GM19043 (cell line): ENCODE data around the gene STX8.

ENCODE experiments used
- ATAC-seq: cut with Tn5 transposase; IDR thresholded peaks from one replicate; pipeline ENCODE4 v1.9.1; 2021; ENCODE audit warnings: low read depth; ENCODE audit not compliant: unreplicated experiment

Gene STX8

GRCh38 chr17:9219631-9220397 lies 355.8 kb downstream of the STX8 start:
- ATAC-seq = no peak

GRCh38 chr17:9218911-9219310 lies 356.7 kb downstream of the STX8 start:
- ATAC-seq = no peak

- no peak for ATAC-seq
Observed at GRCh38 chr17:9218064-9218635, 357.5 kb downstream of the STX8 start.

GRCh38 chr17:9217151-9218056 lies 358.2 kb downstream of the STX8 start:
- ATAC-seq = no peak

GRCh38 chr17:9215465-9215864 lies 360.2 kb downstream of the STX8 start:
- no peak for ATAC-seq

- ATAC-seq = no peak
Observed at GRCh38 chr17:9213303-9213640, 362.3 kb downstream of the STX8 start.

GRCh38 chr17:9212376-9213302 lies 363.0 kb downstream of the STX8 start:
- no peak for ATAC-seq

- ATAC-seq = no peak
Observed at GRCh38 chr17:9211133-9211765, 364.4 kb downstream of the STX8 start.

GRCh38 chr17:9209781-9210370 lies 365.7 kb downstream of the STX8 start:
- ATAC-seq = no peak

- no peak for ATAC-seq
Observed at GRCh38 chr17:9209347-9209746, 366.3 kb downstream of the STX8 start.

GRCh38 chr17:9208381-9209105 lies 367.1 kb downstream of the STX8 start:
- no peak for ATAC-seq

- no peak for ATAC-seq
Observed at GRCh38 chr17:9206741-9207332, 368.8 kb downstream of the STX8 start.

GRCh38 chr17:9206410-9206703 lies 369.3 kb downstream of the STX8 start:
- ATAC-seq = no peak

- no peak for ATAC-seq
Observed at GRCh38 chr17:9205520-9206409, 369.9 kb downstream of the STX8 start.

- ATAC-seq = no peak
Observed at GRCh38 chr17:9204637-9205329, 370.8 kb downstream of the STX8 start.

GRCh38 chr17:9203771-9204425 lies 371.7 kb downstream of the STX8 start:
- ATAC-seq = no peak

GRCh38 chr17:9202532-9202931 lies 373.1 kb downstream of the STX8 start:
- no peak for ATAC-seq
